Neutrophil (primary cell): ENCODE results near the gene TNFSF12.

Experiments
- H3K27ac ChIP-seq: fragments of 200-600 bp; sonication (generic); 2 replicates; pipeline ENCODE4 v1.5.1; 2016; ENCODE audit warnings: mild to moderate bottlenecking, moderate library complexity
- H3K27me3 ChIP-seq: fragments of 200-600 bp; sonication (generic); 2 replicates; pipeline ENCODE4 v1.6.0; 2016; ENCODE audit warnings: mild to moderate bottlenecking
- H3K36me3 ChIP-seq: fragments of 200-600 bp; sonication (generic); 2 replicates; pipeline ENCODE4 v1.5.1; 2017
- H3K4me1 ChIP-seq, 2 experiments: fragments of 200-600 bp in 1 of 2; sonication (generic) in 1 of 2; 1 replicate in 1 of 2; 2 replicates in 1 of 2; pipeline versions ENCODE4 v1.5.1 to v1.6.1; 2013 to 2016; ENCODE audit warnings: low read depth in 1 of 2, low read length in 1 of 2, mild to moderate bottlenecking in 1 of 2, moderate library complexity in 1 of 2; ENCODE audit not compliant: control insufficient read depth in 1 of 2, insufficient read depth in 1 of 2
- H3K4me3 ChIP-seq, 2 experiments: fragments of 200-600 bp in 1 of 2; sonication (generic) in 1 of 2; 1 replicate in 1 of 2; 2 replicates in 1 of 2; pipeline ENCODE4 v1.5.1; 2013 to 2016; ENCODE audit warnings: low read depth in 1 of 2, low read length in 1 of 2, mild to moderate bottlenecking in 1 of 2, moderate library complexity in 1 of 2
- H3K9me3 ChIP-seq: fragments of 200-600 bp; sonication (generic); 2 replicates; pipeline ENCODE4 v1.5.1; 2016
- CTCF ChIP-seq: fragments of 200-600 bp; sonication (generic); IDR thresholded peaks from 2 replicates; pipeline ENCODE4 v1.5.1; 2016; ENCODE audit warnings: antibody characterized with exemption

The TNFSF12 gene

GRCh38 chr17:7580604-7581575 lies 32.0 kb downstream of the TNFSF12 start:
- Histone ChIP-seq H3K36me3 (peaks cover 32% of the 10 kb centered on the region), H3K9me3 (peaks cover 3% of the 10 kb centered on the region), H3K4me1 (peaks cover 59 to 65% of the 10 kb centered on the region in 2 experiments), H3K4me3 (peak overlapping the region; percentile 34 to 54), H3K27me3 (no peaks in the 10 kb centered on the region), H3K27ac (peak overlapping the region; percentile 92)
- no peak for TF ChIP-seq CTCF

- TF ChIP-seq CTCF, result no peak
- Histone ChIP-seq H3K36me3 (peaks cover 24% of the 10 kb centered on the region), H3K9me3 (peaks cover under 1% of the 10 kb centered on the region), H3K4me1 (peaks cover 59 to 63% of the 10 kb centered on the region in 2 experiments), H3K27me3 (no peaks in the 10 kb centered on the region), H3K27ac (peak overlapping the region; percentile 92), H3K4me3 (peak overlapping the region; percentile 72 to 95)
These were observed 33.8 kb downstream of the TNFSF12 start for GRCh38 chr17:7582396-7583252.

GRCh38 chr17:7583253-7584109 lies 34.6 kb downstream of the TNFSF12 start, which contains the start of gene MPDU1:
TSS of gene MPDU1 (plus strand) at chr17:7583852. CDS start at chr17:7583863, 11 bp downstream.
- peak within 1 kb of the TSS; percentile 92 for H3K27ac ChIP-seq
- H3K4me1 ChIP-seq, result peaks cover 59 to 71% of the 10 kb centered on the region in 2 experiments
- no peaks in the 10 kb centered on the region for H3K9me3 ChIP-seq
- H3K4me3 ChIP-seq, result peak within 1 kb of the TSS; percentile 72 to 95
- no peak for TF ChIP-seq CTCF
- H3K36me3 ChIP-seq, result peaks cover 23% of the 10 kb centered on the region
- H3K27me3 ChIP-seq, result no peaks in the 10 kb centered on the region

DNA sequence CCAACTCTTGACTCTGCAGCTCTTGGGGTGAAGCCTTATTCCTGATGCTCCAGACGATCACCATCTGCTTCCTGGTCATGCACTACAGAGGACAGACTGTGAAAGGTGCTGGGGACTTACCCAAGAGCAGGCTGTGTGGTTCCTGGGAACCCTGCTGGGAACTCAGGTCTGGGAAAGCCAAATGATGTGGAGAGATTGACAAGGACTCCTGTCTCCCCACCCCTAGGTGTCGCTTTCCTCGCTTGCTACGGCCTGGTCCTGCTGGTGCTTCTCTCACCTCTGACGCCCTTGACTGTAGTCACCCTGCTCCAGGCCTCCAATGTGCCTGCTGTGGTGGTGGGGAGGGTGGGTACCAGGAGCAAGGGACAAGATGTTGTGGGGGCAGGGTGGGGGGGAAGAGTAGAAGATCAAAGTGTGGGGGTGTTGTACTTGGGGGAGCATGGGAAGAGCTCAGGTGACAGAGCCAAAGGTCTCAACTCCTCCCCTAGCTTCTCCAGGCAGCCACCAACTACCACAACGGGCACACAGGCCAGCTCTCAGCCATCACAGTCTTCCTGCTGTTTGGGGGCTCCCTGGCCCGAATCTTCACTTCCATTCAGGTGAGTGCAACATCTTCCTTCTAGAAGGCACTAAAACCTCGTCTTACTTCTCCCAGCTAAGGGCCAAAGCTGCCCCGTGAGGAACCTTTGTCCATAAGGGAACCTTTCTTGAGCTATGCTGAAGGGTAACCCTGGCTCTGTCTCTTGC lies 38.0 kb downstream of the TNFSF12 start:
- Histone ChIP-seq H3K4me1 (peaks cover 34 to 42% of the 10 kb centered on the region in 2 experiments), H3K27me3 (no peaks in the 10 kb centered on the region), H3K27ac (no peak overlapping the region), H3K4me3 (no peak overlapping the region), H3K9me3 (no peaks in the 10 kb centered on the region), H3K36me3 (peaks cover 40% of the 10 kb centered on the region)
- no peak for TF ChIP-seq CTCF
